Nephron progenitor cell (in vitro differentiated cells): ENCODE measurements around the gene COL25A1.
A peak's percentile ranks its signal among the peaks of the same experiment; 100 is the strongest.
"Not testable (repeated sequence)": the region's sequence is repeated elsewhere in the genome, so short reads cannot be mapped to it uniquely, and the experiment has no call there.

Experiments
- DNase-seq: peaks from one replicate; pipeline ENCODE4 v3.0.0; 2021
- H3K27ac Mint-ChIP-seq: 2 replicates; pipeline ENCODE4 v1.8.0; 2021; ENCODE audit warnings: mild to moderate bottlenecking, moderate library complexity, mixed read lengths
- H3K27me3 Mint-ChIP-seq: 2 replicates; pipeline ENCODE4 v1.8.0; 2021; ENCODE audit warnings: mild to moderate bottlenecking, low read depth, mixed read lengths; ENCODE audit not compliant: poor library complexity
- H3K36me3 Mint-ChIP-seq: 2 replicates; pipeline ENCODE4 v1.8.0; 2021; ENCODE audit warnings: low read depth, mixed read lengths
- H3K4me1 Mint-ChIP-seq: 2 replicates; pipeline ENCODE4 v1.8.0; 2021; ENCODE audit warnings: mixed read lengths
- H3K4me3 Mint-ChIP-seq: 2 replicates; pipeline ENCODE4 v1.8.0; 2021; ENCODE audit warnings: mild to moderate bottlenecking, moderate library complexity, mixed read lengths
- H3K9me3 Mint-ChIP-seq: 2 replicates; pipeline ENCODE4 v1.8.0; 2021; ENCODE audit warnings: mild to moderate bottlenecking, moderate library complexity, mixed read lengths
- TF ChIP-seq, protein P1 (sequence below): fragments of 200-600 bp; sonication (generic); IDR thresholded peaks from 2 replicates; pipeline ENCODE4 v1.5.0; 2021; ENCODE audit warnings: antibody characterized with exemption

The COL25A1 gene

DNA sequence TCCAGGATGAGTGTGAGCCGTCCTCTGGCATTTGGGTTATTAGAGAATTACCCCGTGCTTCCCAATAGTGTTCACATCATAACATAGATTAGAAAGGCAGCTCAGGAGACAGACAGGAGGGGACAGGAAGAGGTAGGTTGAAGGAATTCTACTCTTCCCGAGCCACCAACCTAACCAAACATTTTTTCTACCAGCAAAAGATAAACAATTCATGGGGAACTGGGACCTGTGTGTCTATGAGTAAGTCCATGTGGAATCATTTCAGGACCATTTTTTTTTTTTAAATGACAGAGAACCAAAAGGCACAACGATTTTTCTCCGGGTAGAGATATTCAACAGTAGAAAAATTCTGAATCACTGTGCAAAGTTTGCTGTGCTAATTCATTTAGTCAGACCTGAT, 365.4 kb downstream of the COL25A1 start:
- Mint-ChIP-seq H3K27me3 (no peaks in the 10 kb centered on the region), H3K9me3 (no peaks in the 10 kb centered on the region), H3K36me3 (no peaks in the 10 kb centered on the region), H3K4me1 (peaks cover 4% of the 10 kb centered on the region), H3K27ac (no peak overlapping the region), H3K4me3 (no peak overlapping the region)
- TF ChIP-seq, protein P1, sequence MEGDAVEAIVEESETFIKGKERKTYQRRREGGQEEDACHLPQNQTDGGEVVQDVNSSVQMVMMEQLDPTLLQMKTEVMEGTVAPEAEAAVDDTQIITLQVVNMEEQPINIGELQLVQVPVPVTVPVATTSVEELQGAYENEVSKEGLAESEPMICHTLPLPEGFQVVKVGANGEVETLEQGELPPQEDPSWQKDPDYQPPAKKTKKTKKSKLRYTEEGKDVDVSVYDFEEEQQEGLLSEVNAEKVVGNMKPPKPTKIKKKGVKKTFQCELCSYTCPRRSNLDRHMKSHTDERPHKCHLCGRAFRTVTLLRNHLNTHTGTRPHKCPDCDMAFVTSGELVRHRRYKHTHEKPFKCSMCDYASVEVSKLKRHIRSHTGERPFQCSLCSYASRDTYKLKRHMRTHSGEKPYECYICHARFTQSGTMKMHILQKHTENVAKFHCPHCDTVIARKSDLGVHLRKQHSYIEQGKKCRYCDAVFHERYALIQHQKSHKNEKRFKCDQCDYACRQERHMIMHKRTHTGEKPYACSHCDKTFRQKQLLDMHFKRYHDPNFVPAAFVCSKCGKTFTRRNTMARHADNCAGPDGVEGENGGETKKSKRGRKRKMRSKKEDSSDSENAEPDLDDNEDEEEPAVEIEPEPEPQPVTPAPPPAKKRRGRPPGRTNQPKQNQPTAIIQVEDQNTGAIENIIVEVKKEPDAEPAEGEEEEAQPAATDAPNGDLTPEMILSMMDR: no peak
- no peak for DNase-seq

DNA sequence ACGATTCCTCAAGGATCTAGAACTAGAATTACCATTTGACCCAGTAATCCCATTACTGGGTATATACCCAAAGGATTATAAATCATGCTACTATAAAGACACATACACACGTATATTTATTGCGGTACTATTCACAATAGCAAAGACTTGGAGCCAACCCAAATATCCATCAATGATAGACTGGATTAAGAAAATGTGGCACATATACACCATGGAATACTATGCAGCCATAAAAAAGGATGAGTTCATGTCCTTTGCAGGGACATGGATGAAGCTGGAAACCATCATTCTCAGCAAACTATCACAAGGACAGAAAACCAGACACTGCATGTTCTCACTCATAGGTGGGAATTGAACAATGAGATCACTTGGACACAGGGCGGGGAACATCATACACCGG, 368.5 kb downstream of the COL25A1 start:
- not testable (repeated sequence) for H3K4me1 Mint-ChIP-seq, DNase-seq, H3K9me3 Mint-ChIP-seq

DNA sequence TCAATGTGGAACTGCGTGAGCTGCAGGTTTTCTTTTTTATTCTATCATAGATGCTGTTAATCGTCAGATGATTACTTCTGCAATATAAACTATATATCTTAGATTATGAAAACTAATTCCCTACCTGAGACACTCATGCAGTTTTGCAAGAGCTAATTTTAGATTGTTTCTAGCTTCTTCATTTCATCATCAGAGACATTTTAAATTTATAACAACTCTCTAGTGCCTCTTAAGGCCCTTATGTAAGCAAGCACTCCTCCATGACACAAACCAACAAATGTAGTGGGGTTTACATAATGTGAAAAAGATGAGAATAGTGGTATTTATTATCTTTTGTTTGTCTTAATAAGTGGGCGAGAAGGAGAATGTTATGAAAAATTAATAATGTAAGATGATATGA, 369.4 kb downstream of the COL25A1 start:
- Mint-ChIP-seq H3K9me3 (no peaks in the 10 kb centered on the region), H3K4me3 (no peak overlapping the region), H3K36me3 (no peaks in the 10 kb centered on the region), H3K4me1 (peaks cover under 1% of the 10 kb centered on the region), H3K27me3 (no peaks in the 10 kb centered on the region), H3K27ac (no peak overlapping the region)
- DNase-seq: no peak
- TF ChIP-seq, protein P1: no peak

More for the DNA sequence above, 368.5 kb downstream of the COL25A1 start:
- H3K27me3 Mint-ChIP-seq, H3K27ac Mint-ChIP-seq, H3K36me3 Mint-ChIP-seq, H3K4me3 Mint-ChIP-seq: not testable (repeated sequence)

DNA sequence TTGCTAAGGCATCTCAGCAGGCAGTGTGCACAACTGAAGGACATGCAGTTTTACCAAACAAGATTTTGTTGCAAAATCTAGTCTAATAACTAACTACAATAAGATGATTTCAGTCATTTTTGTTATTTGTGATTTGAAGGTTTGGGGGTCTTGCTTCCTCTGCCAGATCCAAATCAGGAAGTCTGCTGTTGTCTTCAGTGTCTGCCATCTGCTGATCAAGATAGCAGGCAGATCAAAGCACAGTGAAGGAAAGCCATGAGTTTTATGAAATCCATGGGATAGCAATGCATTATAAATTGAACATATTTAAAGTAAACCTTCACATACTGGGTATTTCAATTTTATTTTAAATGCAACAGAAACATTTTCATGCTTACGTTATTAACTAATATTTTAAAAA, 370.5 kb downstream of the COL25A1 start:
- Mint-ChIP-seq H3K4me3 (no peak overlapping the region), H3K4me1 (peaks cover 12% of the 10 kb centered on the region), H3K27ac (no peak overlapping the region), H3K27me3 (no peaks in the 10 kb centered on the region), H3K36me3 (no peaks in the 10 kb centered on the region), H3K9me3 (no peaks in the 10 kb centered on the region)
- TF ChIP-seq, protein P1: no peak
- DNase-seq: no peak

DNA sequence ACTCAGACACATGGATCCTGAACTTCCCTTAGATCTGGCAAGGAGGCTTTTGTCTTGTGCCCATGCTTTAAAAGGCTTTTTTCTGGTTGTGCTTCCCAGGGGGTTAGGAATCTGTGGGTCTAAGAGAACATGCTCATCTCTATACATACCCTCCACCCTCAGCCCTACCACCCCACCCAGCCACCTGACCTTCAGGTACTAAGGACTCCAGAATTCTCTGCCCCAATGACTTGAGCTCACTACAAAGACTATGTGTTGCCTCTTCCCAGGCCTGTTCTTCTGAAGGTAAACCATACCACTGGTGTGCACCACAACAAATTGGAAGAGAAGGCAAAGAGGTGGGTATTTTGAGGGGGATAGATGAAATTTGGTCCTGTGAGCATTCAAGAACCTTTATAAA, 372.3 kb downstream of the COL25A1 start:
- Mint-ChIP-seq H3K36me3 (no peaks in the 10 kb centered on the region), H3K27me3 (no peaks in the 10 kb centered on the region), H3K9me3 (no peaks in the 10 kb centered on the region), H3K27ac (peak overlapping the region; percentile 33), H3K4me3 (no peak overlapping the region), H3K4me1 (peaks cover 29% of the 10 kb centered on the region)
- DNase-seq: no peak
- TF ChIP-seq, protein P1: no peak

DNA sequence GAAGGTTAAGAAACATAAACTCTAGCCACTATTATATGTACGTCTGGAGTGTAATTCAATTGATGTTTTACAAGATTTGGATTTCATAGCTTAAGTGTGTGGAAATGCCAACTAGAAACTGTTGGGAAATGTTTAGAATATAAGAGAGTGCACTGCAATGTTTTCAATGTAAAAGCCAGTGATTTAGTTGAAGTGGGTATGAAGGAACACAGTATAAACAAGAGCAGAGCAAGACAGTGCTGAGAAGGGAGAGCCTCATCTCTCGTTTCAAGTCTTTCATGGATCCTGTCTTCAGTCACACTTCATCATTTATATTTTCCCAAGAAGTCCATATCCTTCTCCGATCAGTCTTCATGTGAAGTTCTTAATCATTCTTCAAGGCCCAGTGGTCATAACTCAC, 375.7 kb downstream of the COL25A1 start:
- H3K9me3 Mint-ChIP-seq: no peaks in the 10 kb centered on the region
- DNase-seq: no peak
- H3K36me3 Mint-ChIP-seq: no peaks in the 10 kb centered on the region
- H3K4me1 Mint-ChIP-seq: peaks cover 34% of the 10 kb centered on the region
- peak overlapping the region; percentile 24 for H3K4me3 Mint-ChIP-seq
- peak overlapping the region; percentile 96 for H3K27ac Mint-ChIP-seq
- no peaks in the 10 kb centered on the region for H3K27me3 Mint-ChIP-seq
- TF ChIP-seq, protein P1: no peak
